Neutrophil (primary cell): ENCODE results near the gene INPP5A.

Experiments
- H3K27ac ChIP-seq: fragments of 200-600 bp; sonication (generic); 2 replicates; pipeline ENCODE4 v1.5.1; 2016; ENCODE audit warnings: mild to moderate bottlenecking, moderate library complexity
- H3K27me3 ChIP-seq: fragments of 200-600 bp; sonication (generic); 2 replicates; pipeline ENCODE4 v1.6.0; 2016; ENCODE audit warnings: mild to moderate bottlenecking
- H3K36me3 ChIP-seq: fragments of 200-600 bp; sonication (generic); 2 replicates; pipeline ENCODE4 v1.5.1; 2017
- H3K4me1 ChIP-seq, 2 experiments: fragments of 200-600 bp in 1 of 2; sonication (generic) in 1 of 2; 1 replicate in 1 of 2; 2 replicates in 1 of 2; pipeline versions ENCODE4 v1.5.1 to v1.6.1; 2013 to 2016; ENCODE audit warnings: low read depth in 1 of 2, low read length in 1 of 2, mild to moderate bottlenecking in 1 of 2, moderate library complexity in 1 of 2; ENCODE audit not compliant: control insufficient read depth in 1 of 2, insufficient read depth in 1 of 2
- H3K4me3 ChIP-seq, 2 experiments: fragments of 200-600 bp in 1 of 2; sonication (generic) in 1 of 2; 1 replicate in 1 of 2; 2 replicates in 1 of 2; pipeline ENCODE4 v1.5.1; 2013 to 2016; ENCODE audit warnings: low read depth in 1 of 2, low read length in 1 of 2, mild to moderate bottlenecking in 1 of 2, moderate library complexity in 1 of 2
- H3K9me3 ChIP-seq: fragments of 200-600 bp; sonication (generic); 2 replicates; pipeline ENCODE4 v1.5.1; 2016
- TF ChIP-seq, protein P1 (sequence below): fragments of 200-600 bp; sonication (generic); IDR thresholded peaks from 2 replicates; pipeline ENCODE4 v1.5.1; 2016; ENCODE audit warnings: antibody characterized with exemption

Gene INPP5A

DNA sequence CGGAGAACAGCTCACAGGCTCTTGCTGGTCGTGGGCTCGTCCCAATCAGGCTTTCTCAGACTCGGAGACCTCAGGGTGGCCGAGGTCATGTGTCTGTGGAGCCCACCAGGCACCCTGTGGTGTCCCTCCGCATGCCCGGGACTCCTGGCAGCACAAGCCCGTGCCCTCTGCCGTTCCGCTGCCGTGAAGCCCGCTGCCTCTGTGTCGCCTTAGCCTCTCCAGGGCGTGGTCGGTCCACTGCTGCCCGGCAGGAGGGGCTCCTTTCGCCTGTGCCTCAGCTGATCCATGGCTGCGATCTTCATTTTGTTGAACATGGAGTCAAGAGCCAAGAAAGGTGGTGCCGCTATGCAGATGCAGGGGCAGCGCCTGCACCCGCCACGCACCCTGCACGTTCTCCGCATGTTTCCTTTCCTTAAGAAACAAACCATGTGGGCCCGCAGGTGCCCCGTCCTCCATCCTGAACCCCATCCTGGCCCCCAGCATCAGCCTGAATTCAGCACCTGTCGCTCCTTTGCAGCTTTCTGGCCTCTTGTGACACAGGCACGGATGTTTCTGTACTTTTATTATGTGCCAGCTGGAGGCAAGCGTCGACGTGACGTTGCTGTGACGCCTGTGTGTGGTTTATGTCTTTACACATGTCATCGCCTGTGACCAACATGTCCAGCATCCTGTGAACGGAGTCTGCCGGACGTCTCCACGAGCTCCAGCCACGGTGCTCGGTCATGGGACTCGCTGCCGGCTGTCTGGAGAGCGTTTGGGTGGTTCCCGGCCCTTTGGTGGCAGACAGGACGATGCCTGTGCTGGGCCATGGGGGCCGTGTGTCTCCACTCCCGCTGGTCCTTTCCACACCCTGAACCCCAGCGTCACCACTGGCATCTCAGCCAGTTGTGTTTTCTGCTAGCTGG, 178.4 kb downstream of the INPP5A start:
- H3K36me3 ChIP-seq = peaks cover 55% of the 10 kb centered on the region
- H3K9me3 ChIP-seq = no peaks in the 10 kb centered on the region
- no peak overlapping the region for H3K4me3 ChIP-seq
- H3K27me3 ChIP-seq = no peaks in the 10 kb centered on the region
- peaks cover 4 to 6% of the 10 kb centered on the region in 2 experiments for H3K4me1 ChIP-seq
- H3K27ac ChIP-seq = no peak overlapping the region
- TF ChIP-seq, protein P1, sequence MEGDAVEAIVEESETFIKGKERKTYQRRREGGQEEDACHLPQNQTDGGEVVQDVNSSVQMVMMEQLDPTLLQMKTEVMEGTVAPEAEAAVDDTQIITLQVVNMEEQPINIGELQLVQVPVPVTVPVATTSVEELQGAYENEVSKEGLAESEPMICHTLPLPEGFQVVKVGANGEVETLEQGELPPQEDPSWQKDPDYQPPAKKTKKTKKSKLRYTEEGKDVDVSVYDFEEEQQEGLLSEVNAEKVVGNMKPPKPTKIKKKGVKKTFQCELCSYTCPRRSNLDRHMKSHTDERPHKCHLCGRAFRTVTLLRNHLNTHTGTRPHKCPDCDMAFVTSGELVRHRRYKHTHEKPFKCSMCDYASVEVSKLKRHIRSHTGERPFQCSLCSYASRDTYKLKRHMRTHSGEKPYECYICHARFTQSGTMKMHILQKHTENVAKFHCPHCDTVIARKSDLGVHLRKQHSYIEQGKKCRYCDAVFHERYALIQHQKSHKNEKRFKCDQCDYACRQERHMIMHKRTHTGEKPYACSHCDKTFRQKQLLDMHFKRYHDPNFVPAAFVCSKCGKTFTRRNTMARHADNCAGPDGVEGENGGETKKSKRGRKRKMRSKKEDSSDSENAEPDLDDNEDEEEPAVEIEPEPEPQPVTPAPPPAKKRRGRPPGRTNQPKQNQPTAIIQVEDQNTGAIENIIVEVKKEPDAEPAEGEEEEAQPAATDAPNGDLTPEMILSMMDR = no peak

DNA sequence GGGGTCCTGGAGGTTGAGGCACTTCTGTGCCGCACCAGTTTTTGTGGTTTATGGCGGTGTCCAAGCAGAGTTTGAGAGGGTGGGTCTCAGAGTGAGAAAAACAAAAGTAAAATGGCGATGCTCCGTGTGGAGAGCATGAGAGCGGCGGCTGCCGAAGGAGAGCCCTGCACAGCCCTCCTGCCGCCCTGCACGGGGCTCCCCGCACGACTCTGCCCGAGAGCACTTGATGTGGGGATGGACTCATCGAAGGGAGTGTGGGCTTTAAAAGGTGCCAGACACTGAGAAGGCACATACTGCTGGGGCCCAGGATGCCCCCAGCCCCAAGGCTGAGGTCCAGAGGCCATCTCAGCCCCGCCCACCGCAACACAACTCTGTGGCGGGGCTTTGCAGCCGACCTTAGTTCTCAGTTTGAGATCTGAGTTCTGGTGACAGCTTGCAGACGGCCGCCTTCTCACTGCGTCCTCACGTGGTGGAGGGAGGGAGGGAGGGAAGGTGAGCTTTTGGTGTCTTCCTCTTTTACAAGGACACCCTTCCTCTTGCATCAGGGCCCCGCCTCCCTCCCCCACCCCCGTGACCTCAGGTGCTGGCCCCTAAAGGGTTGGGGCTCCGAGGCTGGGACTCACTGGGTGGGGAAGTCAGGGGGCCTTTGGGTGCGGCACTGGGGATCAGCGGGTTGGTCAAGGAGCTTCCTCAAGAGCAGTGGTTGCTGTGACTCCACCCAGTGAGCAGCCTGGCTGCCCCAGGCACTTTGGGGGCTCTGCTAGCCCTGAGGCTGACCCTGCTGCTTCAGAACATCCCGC, 179.3 kb downstream of the INPP5A start:
- TF ChIP-seq, protein P1 = no peak

DNA sequence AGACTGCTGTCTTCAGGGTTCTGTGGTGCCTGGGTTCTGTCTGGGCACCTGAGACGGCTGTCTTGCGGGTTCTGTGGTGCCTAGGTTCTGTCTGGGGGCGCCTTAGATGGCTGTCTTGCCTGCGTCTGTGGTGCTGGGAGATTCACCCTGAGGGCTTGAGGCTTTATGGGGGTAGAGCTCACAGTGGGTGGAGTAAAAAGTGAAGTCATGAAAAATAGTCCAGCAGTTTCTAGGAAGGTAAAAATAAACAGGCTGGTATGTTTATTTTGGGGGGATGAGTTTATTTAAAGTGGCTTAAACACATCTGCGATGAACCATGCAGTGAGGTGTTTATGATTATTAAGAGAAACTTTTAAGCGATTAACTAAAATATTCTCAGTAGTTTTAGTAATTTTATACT, 184.1 kb downstream of the INPP5A start:
- TF ChIP-seq, protein P1 = no peak
- H3K4me3 ChIP-seq = no peak overlapping the region
- peaks cover 23% of the 10 kb centered on the region for H3K36me3 ChIP-seq
- no peaks in the 10 kb centered on the region for H3K9me3 ChIP-seq
- H3K27ac ChIP-seq = no peak overlapping the region
- H3K27me3 ChIP-seq = no peaks in the 10 kb centered on the region
- H3K4me1 ChIP-seq = peaks cover 10 to 11% of the 10 kb centered on the region in 2 experiments

More for the DNA sequence above, 179.3 kb downstream of the INPP5A start:
- H3K27me3 ChIP-seq = no peaks in the 10 kb centered on the region
- peaks cover 4 to 6% of the 10 kb centered on the region in 2 experiments for H3K4me1 ChIP-seq
- H3K36me3 ChIP-seq = peaks cover 47% of the 10 kb centered on the region
- H3K9me3 ChIP-seq = no peaks in the 10 kb centered on the region
- H3K4me3 ChIP-seq = no peak overlapping the region
- H3K27ac ChIP-seq = peak overlapping the region; percentile 18

DNA sequence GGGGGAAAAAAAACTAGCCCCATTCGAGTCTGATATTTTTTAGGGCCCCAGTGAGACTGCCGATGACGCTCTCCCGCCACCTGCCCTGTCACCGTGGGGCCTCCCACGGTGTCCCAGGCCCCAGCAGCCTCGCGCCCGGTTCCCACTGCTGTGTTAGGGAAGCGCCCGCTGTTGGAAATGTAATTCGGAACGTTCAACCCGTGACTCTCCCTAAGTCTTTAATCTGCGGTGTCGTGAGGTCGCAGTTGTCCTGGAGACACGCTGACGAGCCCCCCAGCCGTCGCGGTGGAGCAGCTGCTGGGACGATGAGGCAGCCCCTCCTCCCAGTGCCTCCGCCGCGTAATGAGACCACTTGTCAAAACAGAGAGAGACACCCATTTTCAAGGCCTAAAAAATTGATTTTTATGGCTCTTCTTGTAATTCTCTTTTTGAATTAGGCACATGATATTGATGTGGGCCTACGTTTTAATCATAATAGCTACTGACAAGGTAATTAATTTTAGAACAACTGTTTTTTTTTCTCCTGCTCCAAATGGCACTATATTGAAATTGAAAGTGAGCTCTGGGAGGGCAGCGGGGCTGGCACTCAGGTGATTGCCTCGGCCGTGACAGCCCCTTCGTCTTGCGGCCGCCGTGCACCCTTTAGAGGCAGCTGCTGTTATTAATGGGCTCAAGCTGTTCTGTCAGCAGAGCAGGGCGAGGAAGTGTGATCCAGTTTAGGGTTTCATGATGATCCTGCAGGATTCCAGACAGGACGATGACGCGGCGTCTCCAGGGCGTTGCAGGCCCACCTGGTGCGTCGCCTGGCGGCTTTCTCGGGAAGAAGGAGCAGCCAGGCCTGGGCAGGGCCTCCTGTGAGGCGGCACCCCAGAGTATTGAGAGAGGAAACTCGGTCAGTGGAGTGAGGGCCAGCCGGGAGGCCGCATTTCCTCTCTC, 185.1 kb downstream of the INPP5A start:
- Histone ChIP-seq H3K27me3 (no peaks in the 10 kb centered on the region), H3K27ac (no peak overlapping the region), H3K4me1 (peaks cover 8 to 10% of the 10 kb centered on the region in 2 experiments), H3K4me3 (no peak overlapping the region), H3K36me3 (peaks cover 33% of the 10 kb centered on the region), H3K9me3 (no peaks in the 10 kb centered on the region)
- TF ChIP-seq, protein P1 = no peak
